Neural cell (in vitro differentiated cells): ENCODE measurements around the gene PDE6G. TPM values are rescaled to one million over a fixed set of nuclear protein-coding genes. Genes with fewer than 3 reads are reported as not detected.

Experiments
- H2AFZ ChIP-seq: fragments of 200-600, 300-800 bp; sonication (generic), shearing (Covaris generic); 2 replicates; pipeline ENCODE4 v1.6.0; 2014; ENCODE audit warnings: low read depth, mild to moderate bottlenecking, antibody characterized with exemption, low read length, moderate library complexity
- H3F3A ChIP-seq: fragments of 200-600 bp; shearing (Covaris generic); 2 replicates; pipeline ENCODE4 v1.6.1; 2016; ENCODE audit warnings: mild to moderate bottlenecking, moderate library complexity, mixed read lengths, antibody characterized with exemption, low read length; ENCODE audit not compliant: insufficient read depth, poor library complexity, severe bottlenecking
- H3K27ac ChIP-seq: fragments of 200-600, 300-800 bp; sonication (generic), shearing (Covaris generic); 2 replicates; pipeline ENCODE4 v1.5.1; 2014; ENCODE audit warnings: mild to moderate bottlenecking, low read length, moderate library complexity
- H3K27me3 ChIP-seq: fragments of 300-800, 200-600 bp; sonication (generic), shearing (Covaris generic); 2 replicates; pipeline ENCODE4 v1.6.0; 2014; ENCODE audit warnings: mild to moderate bottlenecking, low read depth, low read length, moderate library complexity; ENCODE audit not compliant: insufficient read depth
- H3K36me3 ChIP-seq: fragments of 300-800, 200-600 bp; sonication (generic), shearing (Covaris generic); 2 replicates; pipeline ENCODE4 v1.5.1; 2014; ENCODE audit warnings: mild to moderate bottlenecking, antibody characterized with exemption, low read length, moderate library complexity; ENCODE audit not compliant: insufficient read depth
- H3K4me2 ChIP-seq: fragments of 300-800, 200-600 bp; sonication (generic), shearing (Covaris generic); 2 replicates; pipeline ENCODE4 v1.6.0; 2014; ENCODE audit warnings: mild to moderate bottlenecking, low read length
- H3K4me3 ChIP-seq: fragments of 300-800, 200-600 bp; sonication (generic), shearing (Covaris generic); 2 replicates; pipeline ENCODE4 v1.5.1; 2014; ENCODE audit warnings: mild to moderate bottlenecking, low read length, moderate library complexity
- H3K79me2 ChIP-seq: fragments of 200-600 bp; shearing (Covaris generic); replicated peaks from 2 replicates; pipeline ENCODE4 v1.6.0; 2014; ENCODE audit warnings: mild to moderate bottlenecking, low read length, moderate library complexity; ENCODE audit not compliant: insufficient read depth
- H3K9ac ChIP-seq: fragments of 300-800, 200-600 bp; sonication (generic), shearing (Covaris generic); 2 replicates; pipeline ENCODE4 v1.6.1; 2016; ENCODE audit warnings: mild to moderate bottlenecking, low read length, mixed read lengths
- H3K9me2 ChIP-seq: fragments of 200-600 bp; shearing (Covaris generic); 2 replicates; pipeline ENCODE4 v1.6.1; 2016; ENCODE audit warnings: mild to moderate bottlenecking, low read length, mixed read lengths; ENCODE audit not compliant: insufficient read depth
- H3K9me3 ChIP-seq: fragments of 200-600, 300-800 bp; sonication (generic), shearing (Covaris generic); 2 replicates; pipeline ENCODE4 v1.6.1; 2016; ENCODE audit warnings: mild to moderate bottlenecking, mixed run types, low read length, moderate library complexity, mixed read lengths
- H4K20me1 ChIP-seq: fragments of 200-600 bp; shearing (Covaris generic); 2 replicates; pipeline ENCODE4 v1.6.1; 2016; ENCODE audit warnings: mild to moderate bottlenecking, mixed run types; ENCODE audit not compliant: insufficient read depth
- CTCF ChIP-seq: fragments of 450-650 bp; IDR thresholded peaks from 2 replicates; pipeline ENCODE4 v1.5.1; 2014; ENCODE audit warnings: antibody characterized with exemption, mild to moderate bottlenecking, moderate library complexity; ENCODE audit not compliant: poor library complexity, severe bottlenecking
- EP300 ChIP-seq: fragments of 450-650 bp; conservative IDR thresholded peaks from 2 replicates; pipeline ENCODE4 v1.6.1; 2014; ENCODE audit warnings: antibody characterized with exemption, mild to moderate bottlenecking, moderate library complexity; ENCODE audit not compliant: poor library complexity, severe bottlenecking
- EZH2 ChIP-seq: fragments of 200-600, 300-800 bp; shearing (Covaris generic), sonication (generic); IDR thresholded peaks from 2 replicates; pipeline ENCODE4 v1.6.1; 2014; ENCODE audit warnings: antibody characterized with exemption, low read length, borderline replicate concordance, mild to moderate bottlenecking; ENCODE audit not compliant: insufficient read depth, poor library complexity, severe bottlenecking
- MXI1 ChIP-seq: fragments of 450-650 bp; conservative IDR thresholded peaks from 2 replicates; pipeline ENCODE4 v1.6.1; 2014; ENCODE audit warnings: antibody characterized with exemption, mild to moderate bottlenecking; ENCODE audit not compliant: poor library complexity, severe bottlenecking
- POLR2AphosphoS5 ChIP-seq: IDR thresholded peaks from 2 replicates; pipeline ENCODE4 v1.6.1; 2012
- RAD21 ChIP-seq: fragments of 450-650 bp; conservative IDR thresholded peaks from 2 replicates; pipeline ENCODE4 v1.6.1; 2014; ENCODE audit warnings: antibody characterized with exemption, mild to moderate bottlenecking, moderate library complexity
- REST ChIP-seq: IDR thresholded peaks from 2 replicates; pipeline ENCODE4 v1.6.1; 2012; ENCODE audit warnings: borderline replicate concordance
- SMC3 ChIP-seq: fragments of 450-650 bp; conservative IDR thresholded peaks from 2 replicates; pipeline ENCODE4 v1.6.1; 2014; ENCODE audit warnings: antibody characterized with exemption, mild to moderate bottlenecking, moderate library complexity; ENCODE audit not compliant: poor library complexity
- TAF1 ChIP-seq: IDR thresholded peaks from 2 replicates; pipeline ENCODE4 v1.6.1; 2012; ENCODE audit warnings: low read depth
- polyA plus RNA-seq: library from polyadenylated mRNA; depleted of rRNA; stranded (reverse); fragments of >200 nt; gene quantifications from 2 replicates; pipeline ENCODE4 v1.2.3, GENCODE V29; 2014

The PDE6G gene
- polyA plus RNA-seq, 1 donor from 2014 or later, result not detected

GRCh38 chr17:81703747-81704654 is 47.7 kb upstream of the PDE6G start:
- H3K79me2 ChIP-seq, result peaks cover 25% of the 10 kb centered on the region
- peak overlapping the region; percentile 80 for H3K27ac ChIP-seq
- TF ChIP-seq EP300, result no peak
- no peak for TF ChIP-seq RAD21
- peak; percentile 5 for TF ChIP-seq MXI1
- no peak for TF ChIP-seq REST
- no peaks in the 10 kb centered on the region for H4K20me1 ChIP-seq
- H3K9ac ChIP-seq, result peak overlapping the region; percentile 94
- no peaks in the 10 kb centered on the region for H3K27me3 ChIP-seq
- H3K4me3 ChIP-seq, result peak overlapping the region; percentile 96
- H3K9me3 ChIP-seq, result no peaks in the 10 kb centered on the region
- no peaks in the 10 kb centered on the region for H3K36me3 ChIP-seq
- H3K4me2 ChIP-seq, result peak overlapping the region; percentile 92
- H3K9me2 ChIP-seq, result no peaks in the 10 kb centered on the region
- peak overlapping the region; percentile 27 for H2AFZ ChIP-seq
- no peaks in the 10 kb centered on the region for H3F3A ChIP-seq

GRCh38 chr17:81702934-81703746 is 46.8 kb upstream of the PDE6G start, which contains the start of gene MRPL12:
Gene MRPL12 (plus strand): TSS chr17:81703367. CDS start chr17:81703502, 135 bp downstream.
- Histone ChIP-seq H2AFZ (peak within 1 kb of the TSS; percentile 69), H3K36me3 (peaks cover 5% of the 10 kb centered on the region), H3F3A (no peaks in the 10 kb centered on the region), H4K20me1 (no peaks in the 10 kb centered on the region), H3K4me3 (peak within 1 kb of the TSS; percentile 96), H3K9me3 (no peaks in the 10 kb centered on the region), H3K9ac (peak within 1 kb of the TSS; percentile 94), H3K27ac (peak within 1 kb of the TSS; percentile 80), H3K4me2 (peak within 1 kb of the TSS; percentile 92), H3K9me2 (no peaks in the 10 kb centered on the region), H3K79me2 (peaks cover 25% of the 10 kb centered on the region), H3K27me3 (no peaks in the 10 kb centered on the region)
- TF ChIP-seq REST (peak; percentile 42), RAD21 (peak; percentile 16), TAF1 (peak; percentile 24), EP300 (no peak), MXI1 (peak; percentile 80), CTCF (peak; percentile 24), EZH2 (no peak), POLR2AphosphoS5 (peak; percentile 96), SMC3 (no peak)
